Measurements from ENCODE around the gene SLC35B3.
A peak's percentile ranks its signal among the peaks of the same experiment; 100 is the strongest.

The SLC35B3 gene

GRCh38 chr6:8435093-8435844, at the start of gene SLC35B3:
Gene SLC35B3, minus strand, starts transcription at chr6:8435545.
- H3K27ac ChIP-seq: peak within 1 kb of the TSS; percentile 68
- no peak for TF ChIP-seq ZFX (IDR thresholded peaks at IDR 0.05; ENCODE audit: borderline replicate concordance)
- TF ChIP-seq, protein P1, sequence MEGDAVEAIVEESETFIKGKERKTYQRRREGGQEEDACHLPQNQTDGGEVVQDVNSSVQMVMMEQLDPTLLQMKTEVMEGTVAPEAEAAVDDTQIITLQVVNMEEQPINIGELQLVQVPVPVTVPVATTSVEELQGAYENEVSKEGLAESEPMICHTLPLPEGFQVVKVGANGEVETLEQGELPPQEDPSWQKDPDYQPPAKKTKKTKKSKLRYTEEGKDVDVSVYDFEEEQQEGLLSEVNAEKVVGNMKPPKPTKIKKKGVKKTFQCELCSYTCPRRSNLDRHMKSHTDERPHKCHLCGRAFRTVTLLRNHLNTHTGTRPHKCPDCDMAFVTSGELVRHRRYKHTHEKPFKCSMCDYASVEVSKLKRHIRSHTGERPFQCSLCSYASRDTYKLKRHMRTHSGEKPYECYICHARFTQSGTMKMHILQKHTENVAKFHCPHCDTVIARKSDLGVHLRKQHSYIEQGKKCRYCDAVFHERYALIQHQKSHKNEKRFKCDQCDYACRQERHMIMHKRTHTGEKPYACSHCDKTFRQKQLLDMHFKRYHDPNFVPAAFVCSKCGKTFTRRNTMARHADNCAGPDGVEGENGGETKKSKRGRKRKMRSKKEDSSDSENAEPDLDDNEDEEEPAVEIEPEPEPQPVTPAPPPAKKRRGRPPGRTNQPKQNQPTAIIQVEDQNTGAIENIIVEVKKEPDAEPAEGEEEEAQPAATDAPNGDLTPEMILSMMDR (IDR thresholded peaks at IDR 0.05): no peak

DNA sequence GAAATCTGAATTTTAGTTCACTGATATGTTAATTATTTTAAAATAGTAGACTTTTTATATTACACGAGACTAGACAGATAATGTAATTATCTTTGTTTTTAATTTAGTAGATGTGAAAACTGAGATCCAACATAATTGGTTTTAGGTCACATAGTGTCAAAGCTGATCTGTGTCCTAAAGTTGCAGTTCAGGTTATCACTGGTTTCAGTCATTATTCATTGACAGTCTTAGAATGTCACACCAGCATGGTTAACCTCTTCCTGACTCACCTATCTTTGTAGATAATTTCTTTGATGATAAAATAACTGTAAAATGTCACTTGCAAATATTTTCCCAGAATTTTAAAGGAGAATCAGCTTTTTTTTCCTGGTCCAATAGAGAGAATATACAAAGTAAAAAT, 48.3 kb upstream of the SLC35B3 start:
- TF ChIP-seq ZFX (IDR thresholded peaks at IDR 0.05; ENCODE audit: borderline replicate concordance): no peak
- TF ChIP-seq, protein P1 (IDR thresholded peaks at IDR 0.05): no peak
- H3K27ac ChIP-seq: no peak overlapping the region

DNA sequence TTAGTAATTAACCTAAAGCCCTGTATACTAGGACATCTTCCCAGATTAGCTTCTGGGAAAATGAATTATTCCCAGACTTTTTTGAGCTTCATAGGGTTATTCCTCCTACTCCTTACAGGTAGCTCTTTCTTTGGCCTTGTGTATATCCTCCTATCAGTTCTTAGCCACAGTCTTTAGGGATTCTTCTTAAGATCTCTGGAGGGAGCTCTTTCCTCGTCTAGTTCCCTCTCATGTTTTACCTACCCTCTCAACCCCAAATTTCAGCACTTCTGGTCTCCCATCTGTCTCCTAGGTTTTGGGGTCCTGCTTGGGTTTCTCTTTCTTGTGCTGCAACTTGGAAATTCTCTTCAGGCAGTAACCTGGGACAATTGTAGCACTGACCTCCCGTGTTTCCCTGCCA, 46.4 kb upstream of the SLC35B3 start:
- no peak for TF ChIP-seq ZFX (IDR thresholded peaks at IDR 0.05; ENCODE audit: borderline replicate concordance)
- TF ChIP-seq, protein P1 (IDR thresholded peaks at IDR 0.05): peak; percentile 66
- H3K27ac ChIP-seq: no peak overlapping the region

DNA sequence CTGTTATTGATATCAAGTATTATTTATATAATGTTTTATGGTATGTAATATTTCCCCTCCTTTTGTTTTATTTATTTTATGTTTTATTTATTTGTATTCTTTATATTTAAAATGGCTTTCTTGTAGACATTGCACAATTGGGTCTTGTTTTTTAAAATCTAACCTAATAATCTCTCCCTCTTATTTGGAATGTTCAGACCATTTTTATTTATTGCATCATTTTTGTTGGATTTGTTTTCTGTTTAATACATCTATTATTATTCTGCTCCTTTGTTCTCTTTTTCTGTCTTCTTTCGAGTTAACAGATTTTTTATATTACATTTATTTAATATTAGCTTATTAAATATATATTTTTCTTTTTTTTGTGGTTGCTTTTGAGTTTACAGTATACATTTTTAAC, 43.1 kb upstream of the SLC35B3 start:
- H3K27ac ChIP-seq: no peak overlapping the region
- no peak for TF ChIP-seq ZFX (IDR thresholded peaks at IDR 0.05; ENCODE audit: borderline replicate concordance)
- TF ChIP-seq, protein P1 (IDR thresholded peaks at IDR 0.05): no peak

DNA sequence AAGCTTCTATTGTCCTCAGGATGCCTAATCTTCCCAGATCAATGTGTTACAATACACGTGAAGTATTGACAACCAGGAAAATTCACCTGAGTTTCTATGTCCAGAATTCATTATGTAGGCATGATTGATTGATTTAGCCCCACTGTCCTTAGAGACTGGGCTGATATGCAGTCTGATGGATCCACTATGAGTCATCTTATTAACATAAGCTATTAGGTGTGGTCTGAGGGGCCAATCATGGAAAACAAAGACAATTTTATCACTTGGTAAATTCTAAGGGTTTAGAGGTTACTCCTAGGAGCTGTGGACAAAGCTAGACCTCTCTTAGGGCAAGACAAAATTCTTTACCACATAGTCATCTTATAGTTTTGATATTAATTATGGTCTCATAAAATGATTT, 41.3 kb upstream of the SLC35B3 start:
- TF ChIP-seq ZFX (IDR thresholded peaks at IDR 0.05; ENCODE audit: borderline replicate concordance): no peak
- TF ChIP-seq, protein P1 (IDR thresholded peaks at IDR 0.05): no peak
- H3K27ac ChIP-seq: no peak overlapping the region

DNA sequence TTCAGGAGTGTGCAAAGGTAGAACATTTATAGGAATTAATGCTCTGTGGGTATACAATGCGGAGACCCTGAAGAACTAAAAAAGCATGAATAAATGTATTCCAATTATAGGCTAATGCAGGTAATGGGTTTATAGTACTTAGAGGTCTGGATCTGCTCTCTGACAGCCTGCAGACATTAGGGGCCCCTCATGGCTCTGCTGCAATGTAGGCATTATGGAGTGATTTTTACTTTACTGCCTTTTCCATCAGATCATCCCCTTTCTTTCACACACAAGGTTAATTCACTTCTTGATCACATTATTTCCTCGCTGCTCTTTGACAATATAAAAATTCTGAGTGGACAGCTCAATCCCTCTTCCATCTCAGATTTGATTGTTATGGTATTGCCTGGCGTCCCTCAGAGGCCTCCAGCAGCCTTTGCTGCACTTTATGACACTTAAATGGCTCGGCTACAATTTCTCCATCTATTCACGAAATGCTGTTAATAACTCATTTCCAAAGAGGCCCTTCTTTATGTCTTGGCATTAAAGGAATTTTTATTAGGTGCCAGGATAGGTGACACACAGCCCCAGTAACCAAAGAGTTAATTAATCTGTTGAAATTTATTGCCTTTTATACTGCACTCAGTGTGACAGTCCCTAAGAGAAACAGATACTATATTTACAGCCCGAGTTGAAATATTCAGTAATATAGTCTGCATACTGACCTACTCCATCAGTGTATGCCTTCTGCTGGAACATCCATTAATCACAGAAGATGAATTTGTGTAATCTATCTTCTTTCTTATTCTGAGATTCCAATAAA, 33.4 kb upstream of the SLC35B3 start:
- TF ChIP-seq ZFX (IDR thresholded peaks at IDR 0.05; ENCODE audit: borderline replicate concordance): no peak
- TF ChIP-seq, protein P1 (IDR thresholded peaks at IDR 0.05): no peak
- H3K27ac ChIP-seq: no peak overlapping the region

GRCh38 chr6:8462694-8463093, 27.3 kb upstream of the SLC35B3 start:
- H3K27ac ChIP-seq: no peak overlapping the region
- TF ChIP-seq ZFX (IDR thresholded peaks at IDR 0.05; ENCODE audit: borderline replicate concordance): no peak
- TF ChIP-seq, protein P1 (IDR thresholded peaks at IDR 0.05): no peak

Measured in 22Rv1 (cell line).